ENCODE measurements around the gene NXF1.
"Not testable (repeated sequence)": the region's sequence is repeated elsewhere in the genome, so short reads cannot be mapped to it uniquely, and the experiment has no call there.

NXF1 gene

DNA sequence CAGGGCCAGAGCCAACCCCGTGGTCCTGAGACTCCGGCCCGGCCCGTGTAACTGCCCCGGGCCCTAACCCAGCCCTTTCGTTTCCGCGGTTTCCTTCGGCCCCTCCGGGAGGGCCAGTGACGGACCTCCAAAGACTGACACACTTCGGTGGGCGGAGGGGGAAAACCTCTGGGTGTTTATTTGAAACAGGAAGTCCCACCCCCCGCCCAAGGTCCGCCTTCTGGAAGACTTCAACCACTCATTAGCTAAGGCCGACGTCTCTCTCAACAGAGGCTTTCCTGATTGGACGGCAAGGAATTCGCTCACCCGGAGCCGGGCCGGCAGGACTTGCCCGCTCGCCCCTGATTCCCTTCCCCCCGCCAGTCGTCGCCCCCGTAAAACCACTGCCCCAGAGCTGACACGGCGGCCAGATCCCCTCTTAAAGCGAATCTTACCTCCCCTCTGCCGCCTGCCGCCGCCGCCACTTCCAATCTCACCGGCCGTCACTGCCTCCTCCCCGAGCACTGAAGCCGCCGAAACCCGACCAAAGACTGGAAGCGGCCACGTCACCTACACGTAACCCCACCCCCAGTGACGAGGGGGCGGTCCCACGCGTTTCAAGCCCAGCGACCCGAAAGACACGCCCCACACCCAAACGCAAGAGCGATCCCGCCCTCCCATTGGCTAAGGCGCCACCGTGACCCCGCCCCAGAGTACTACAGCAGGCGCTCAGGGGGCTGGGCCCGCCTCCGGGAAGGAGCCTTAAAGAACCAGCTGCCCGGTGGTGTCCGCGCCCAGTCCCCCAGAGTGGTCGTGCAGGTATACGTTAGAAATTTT, 26.5 kb upstream of the NXF1 start, which contains the start of gene STX5:
Gene STX5, minus strand, starts transcription at position 532 of the 816 bp plus-strand sequence. CDS start 808 bp downstream, outside the sequence.
- Histone ChIP-seq H2BK12ac (ENCODE audit: low read length in 2 of 2) (peak within 1 kb of the TSS in 1 of 2 experiments; percentile 75), H2BK5ac (ENCODE audit: low read depth, low read length, poor library complexity, severe bottlenecking) (peak within 1 kb of the TSS; percentile 83), H3K79me1 (replicated peaks; ENCODE audit: low read length, poor library complexity, severe bottlenecking) (peaks cover 23% of the 10 kb centered on the region), H3K36me3 (ENCODE audit: control insufficient read depth in 1 of 2, insufficient read depth in 2 of 2, low read depth in 1 of 2, low read length in 2 of 2) (peaks cover 48 to 56% of the 10 kb centered on the region in 2 experiments), H3K27me3 (ENCODE audit: control insufficient read depth in 1 of 2, insufficient read depth in 1 of 2, low read length in 2 of 2) (no peaks in the 10 kb centered on the region), H3K4me3 (ENCODE audit: insufficient read depth in 1 of 2, low read depth in 1 of 2, low read length in 2 of 2) (peak within 1 kb of the TSS; percentile 85 to 98), H3K9ac (ENCODE audit: low read length) (peak within 1 kb of the TSS; percentile 98), H3K4me2 (ENCODE audit: low read length, poor library complexity, severe bottlenecking) (peak within 1 kb of the TSS; percentile 91), H3K23ac (ENCODE audit: low read length in 2 of 2) (peak within 1 kb of the TSS in 1 of 2 experiments; percentile 87), H4K8ac (ENCODE audit: low read length) (peak within 1 kb of the TSS; percentile 98), H3K4ac (ENCODE audit: low read depth in 1 of 2, low read length in 2 of 2) (peak within 1 kb of the TSS; percentile 48 to 93), H2AFZ (ENCODE audit: low read depth, low read length) (peak within 1 kb of the TSS; percentile 96), H3K4me1 (ENCODE audit: control insufficient read depth, insufficient read depth, low read depth, low read length) (peaks cover 17% of the 10 kb centered on the region), H2BK15ac (ENCODE audit: low read depth, poor library complexity, severe bottlenecking) (peak within 1 kb of the TSS; percentile 88), H3K14ac (ENCODE audit: low read length in 2 of 2) (peak within 1 kb of the TSS in 1 of 2 experiments; percentile 88), H4K91ac (ENCODE audit: low read length) (peak within 1 kb of the TSS; percentile 96), H3K18ac (ENCODE audit: low read depth in 1 of 2, low read length in 2 of 2) (peak within 1 kb of the TSS; percentile 88 to 90), H2AK5ac (ENCODE audit: low read length, severe bottlenecking) (no peak within 1 kb of the TSS), H3K9me3 (ENCODE audit: control insufficient read depth, low read length) (no peaks in the 10 kb centered on the region), H2BK120ac (ENCODE audit: low read depth, low read length) (peak within 1 kb of the TSS; percentile 84), H3K27ac (ENCODE audit: low read length, poor library complexity, severe bottlenecking) (peak within 1 kb of the TSS; percentile 82)
- WGBS, result under 1% methylated on average over 58 of the region's 65 CpGs
- DNase-seq, result peak; percentile 99

DNA sequence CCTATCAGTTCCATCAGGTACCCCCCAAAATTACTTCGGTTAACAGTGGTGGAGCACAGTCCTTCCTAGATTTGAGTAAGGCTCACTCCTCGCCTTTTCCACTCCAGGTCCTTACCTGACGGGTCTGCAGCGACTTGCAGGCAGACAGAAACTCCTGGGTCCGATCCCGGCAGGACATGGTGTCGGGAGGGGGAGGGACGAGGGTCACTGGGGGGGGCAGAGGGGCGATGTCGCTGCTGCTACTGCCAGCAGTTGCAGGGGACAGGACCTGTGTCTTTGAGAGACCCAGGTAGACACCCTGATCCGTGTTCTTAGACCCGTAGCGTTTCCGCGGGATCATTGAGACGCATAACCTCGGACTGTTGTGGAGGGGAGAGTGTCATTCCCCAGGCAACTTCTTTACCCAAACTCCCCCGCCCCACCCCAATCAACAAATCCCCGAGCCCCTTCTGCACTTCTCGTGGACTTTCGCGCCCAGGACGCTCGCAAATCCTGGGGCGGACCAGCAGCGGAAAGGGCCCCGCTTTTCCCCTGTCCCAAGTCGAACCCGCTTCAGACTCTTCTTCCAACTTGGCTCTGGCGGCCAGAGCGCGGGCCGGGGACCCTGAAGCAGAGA, 25.8 kb upstream of the NXF1 start:
- Histone ChIP-seq H3K4me2 (ENCODE audit: low read length, poor library complexity, severe bottlenecking) (peak overlapping the region; percentile 91), H4K91ac (ENCODE audit: low read length) (no peak overlapping the region), H2BK12ac (ENCODE audit: low read length in 2 of 2) (peak overlapping the region in 1 of 2 experiments; percentile 17), H3K4ac (ENCODE audit: low read depth in 1 of 2, low read length in 2 of 2) (peak overlapping the region; percentile 19 to 25), H2BK5ac (ENCODE audit: low read depth, low read length, poor library complexity, severe bottlenecking) (no peak overlapping the region), H3K27me3 (ENCODE audit: control insufficient read depth in 1 of 2, insufficient read depth in 1 of 2, low read length in 2 of 2) (no peaks in the 10 kb centered on the region), H3K4me3 (ENCODE audit: insufficient read depth in 1 of 2, low read depth in 1 of 2, low read length in 2 of 2) (peak overlapping the region; percentile 68 to 98), H4K8ac (ENCODE audit: low read length) (no peak overlapping the region), H3K27ac (ENCODE audit: low read length, poor library complexity, severe bottlenecking) (peak overlapping the region; percentile 79), H3K18ac (ENCODE audit: low read depth in 1 of 2, low read length in 2 of 2) (peak overlapping the region; percentile 69 to 71), H3K36me3 (ENCODE audit: control insufficient read depth in 1 of 2, insufficient read depth in 2 of 2, low read depth in 1 of 2, low read length in 2 of 2) (peaks cover 50 to 52% of the 10 kb centered on the region in 2 experiments), H3K9me3 (ENCODE audit: control insufficient read depth, low read length) (no peaks in the 10 kb centered on the region), H2AFZ (ENCODE audit: low read depth, low read length) (no peak overlapping the region), H3K4me1 (ENCODE audit: control insufficient read depth, insufficient read depth, low read depth, low read length) (peaks cover 17% of the 10 kb centered on the region), H2BK120ac (ENCODE audit: low read depth, low read length) (peak overlapping the region; percentile 77), H2AK5ac (ENCODE audit: low read length, severe bottlenecking) (no peak overlapping the region), H3K79me1 (replicated peaks; ENCODE audit: low read length, poor library complexity, severe bottlenecking) (peaks cover 19% of the 10 kb centered on the region), H3K23ac (ENCODE audit: low read length in 2 of 2) (peak overlapping the region in 1 of 2 experiments; percentile 87), H2BK15ac (ENCODE audit: low read depth, poor library complexity, severe bottlenecking) (no peak overlapping the region), H3K14ac (ENCODE audit: low read length in 2 of 2) (peak overlapping the region in 1 of 2 experiments; percentile 31), H3K9ac (ENCODE audit: low read length) (peak overlapping the region; percentile 98)
- no peak for DNase-seq
- WGBS, result 0% methylated on average over 25 of the region's 33 CpGs

DNA sequence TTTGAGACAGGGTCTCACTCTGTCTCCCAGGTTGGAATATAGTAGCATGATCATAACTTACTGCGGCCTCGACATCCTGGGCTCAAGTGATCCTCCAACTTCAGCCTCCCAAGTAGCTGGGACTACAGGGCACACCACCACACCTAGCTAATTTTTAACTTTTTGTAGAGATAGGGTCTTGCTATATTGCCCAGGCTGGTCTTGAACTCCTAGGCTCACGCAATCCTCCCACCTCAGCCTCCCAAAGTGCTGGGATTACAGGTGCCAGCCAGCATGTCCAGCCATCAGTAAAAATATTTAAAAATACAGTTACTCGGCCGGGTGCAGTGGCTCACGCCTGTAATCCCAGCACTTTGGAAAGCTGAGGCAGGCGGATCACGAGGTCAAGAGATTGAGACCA, 22.9 kb upstream of the NXF1 start:
- not testable (repeated sequence) for H2BK12ac ChIP-seq (ENCODE audit: low read length in 2 of 2); H2AFZ ChIP-seq (ENCODE audit: low read depth, low read length); H2AK5ac ChIP-seq (ENCODE audit: low read length, severe bottlenecking); H3K4me2 ChIP-seq (ENCODE audit: low read length, poor library complexity, severe bottlenecking); H3K4me3 ChIP-seq (ENCODE audit: insufficient read depth in 1 of 2, low read depth in 1 of 2, low read length in 2 of 2); H3K18ac ChIP-seq (ENCODE audit: low read depth in 1 of 2, low read length in 2 of 2); H2BK15ac ChIP-seq (ENCODE audit: low read depth, poor library complexity, severe bottlenecking); H2BK120ac ChIP-seq (ENCODE audit: low read depth, low read length); H3K27me3 ChIP-seq (ENCODE audit: control insufficient read depth in 1 of 2, insufficient read depth in 1 of 2, low read length in 2 of 2); H3K23ac ChIP-seq (ENCODE audit: low read length in 2 of 2); H2BK5ac ChIP-seq (ENCODE audit: low read depth, low read length, poor library complexity, severe bottlenecking); H3K9ac ChIP-seq (ENCODE audit: low read length); H3K27ac ChIP-seq (ENCODE audit: low read length, poor library complexity, severe bottlenecking); H4K91ac ChIP-seq (ENCODE audit: low read length); DNase-seq; H3K4ac ChIP-seq (ENCODE audit: low read depth in 1 of 2, low read length in 2 of 2); H3K14ac ChIP-seq (ENCODE audit: low read length in 2 of 2); H3K9me3 ChIP-seq (ENCODE audit: control insufficient read depth, low read length); H4K8ac ChIP-seq (ENCODE audit: low read length)
- Histone ChIP-seq H3K36me3 (ENCODE audit: control insufficient read depth in 1 of 2, insufficient read depth in 2 of 2, low read depth in 1 of 2, low read length in 2 of 2) (peaks cover 53 to 54% of the 10 kb centered on the region in 2 experiments), H3K79me1 (replicated peaks; ENCODE audit: low read length, poor library complexity, severe bottlenecking) (peaks cover 21% of the 10 kb centered on the region), H3K4me1 (ENCODE audit: control insufficient read depth, insufficient read depth, low read depth, low read length) (peaks cover 15% of the 10 kb centered on the region)
- WGBS, result 96% methylated on average over 8 of the region's 8 CpGs

DNA sequence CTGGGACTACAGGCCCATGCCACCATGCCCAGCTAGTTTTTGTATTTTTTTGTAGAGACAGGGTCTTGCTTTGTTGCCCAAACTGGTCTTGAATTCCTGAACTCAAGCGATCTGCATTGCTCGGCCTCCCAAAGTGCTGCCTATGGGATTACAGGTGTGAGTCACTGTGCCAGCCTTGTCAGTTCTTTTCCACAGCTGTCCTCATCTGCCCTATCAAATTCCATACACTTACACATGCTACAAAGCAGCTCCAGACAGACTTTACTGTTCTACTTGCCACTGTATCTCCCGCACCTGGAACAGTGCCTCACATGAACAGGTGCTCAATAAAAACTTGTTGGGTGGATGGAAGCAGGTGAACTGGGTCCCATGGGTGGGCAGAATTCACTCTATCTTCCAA, 18.4 kb upstream of the NXF1 start:
- Histone ChIP-seq H3K18ac (ENCODE audit: low read depth in 1 of 2, low read length in 2 of 2) (no peak overlapping the region), H3K36me3 (ENCODE audit: control insufficient read depth in 1 of 2, insufficient read depth in 2 of 2, low read depth in 1 of 2, low read length in 2 of 2) (peaks cover 80 to 87% of the 10 kb centered on the region in 2 experiments), H2AK5ac (ENCODE audit: low read length, severe bottlenecking) (no peak overlapping the region), H3K9me3 (ENCODE audit: control insufficient read depth, low read length) (no peaks in the 10 kb centered on the region), H3K14ac (ENCODE audit: low read length in 2 of 2) (no peak overlapping the region), H3K27ac (ENCODE audit: low read length, poor library complexity, severe bottlenecking) (no peak overlapping the region), H2BK15ac (ENCODE audit: low read depth, poor library complexity, severe bottlenecking) (no peak overlapping the region), H3K23ac (ENCODE audit: low read length in 2 of 2) (no peak overlapping the region), H3K4me2 (ENCODE audit: low read length, poor library complexity, severe bottlenecking) (no peak overlapping the region), H2BK5ac (ENCODE audit: low read depth, low read length, poor library complexity, severe bottlenecking) (no peak overlapping the region), H3K27me3 (ENCODE audit: control insufficient read depth in 1 of 2, insufficient read depth in 1 of 2, low read length in 2 of 2) (no peaks in the 10 kb centered on the region), H2BK12ac (ENCODE audit: low read length in 2 of 2) (no peak overlapping the region), H3K4me3 (ENCODE audit: insufficient read depth in 1 of 2, low read depth in 1 of 2, low read length in 2 of 2) (no peak overlapping the region), H2BK120ac (ENCODE audit: low read depth, low read length) (no peak overlapping the region), H3K9ac (ENCODE audit: low read length) (no peak overlapping the region), H4K91ac (ENCODE audit: low read length) (no peak overlapping the region), H3K79me1 (replicated peaks; ENCODE audit: low read length, poor library complexity, severe bottlenecking) (peaks cover 22% of the 10 kb centered on the region), H4K8ac (ENCODE audit: low read length) (no peak overlapping the region), H3K4ac (ENCODE audit: low read depth in 1 of 2, low read length in 2 of 2) (no peak overlapping the region), H3K4me1 (ENCODE audit: control insufficient read depth, insufficient read depth, low read depth, low read length) (peaks cover 2% of the 10 kb centered on the region), H2AFZ (ENCODE audit: low read depth, low read length) (no peak overlapping the region)
- DNase-seq, result no peak
- 96% methylated on average over 3 of the region's 3 CpGs for WGBS
